Measurements from ENCODE around the gene MORN5.

The MORN5 gene

DNA sequence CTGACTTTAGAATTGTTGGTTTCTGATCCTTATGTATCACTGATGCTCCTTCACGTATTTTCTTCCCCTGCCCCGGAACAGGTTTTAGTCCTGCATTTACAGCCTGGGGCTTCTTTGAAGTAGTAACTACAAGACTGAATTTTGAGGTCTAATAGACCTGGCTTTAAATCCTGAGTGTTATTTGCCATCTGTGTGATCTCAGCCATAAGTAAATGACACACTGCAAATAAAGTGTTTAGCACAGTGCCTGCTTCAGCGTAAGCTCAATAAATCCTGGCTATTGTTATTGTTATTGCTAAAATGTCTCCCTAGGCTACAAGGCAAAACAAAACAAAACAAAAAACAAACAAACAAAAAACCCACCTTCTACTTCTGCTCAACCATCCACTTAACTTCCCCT is 84.6 kb downstream of the MORN5 start:
- no peak for DNase-seq

DNA sequence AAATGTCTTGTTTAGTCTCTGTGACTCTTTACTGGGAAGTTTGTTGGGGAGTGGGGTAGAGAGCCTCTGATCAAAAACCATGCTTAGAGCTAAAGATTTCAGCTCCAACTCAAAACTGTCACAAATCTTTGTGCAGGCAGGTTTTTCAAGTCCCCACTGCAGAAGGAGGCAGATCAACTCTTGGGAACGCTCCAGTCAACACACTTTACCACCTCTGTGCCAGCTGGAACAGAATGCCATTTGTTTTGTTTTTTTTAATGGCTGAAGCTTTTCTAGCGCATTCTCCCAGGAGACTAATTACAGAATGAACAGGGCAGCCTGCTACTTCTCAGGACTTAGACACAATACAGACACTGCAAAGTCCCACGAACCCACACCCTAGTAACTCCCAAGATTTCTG is 87.0 kb downstream of the MORN5 start:
- DNase-seq: no peak

DNA sequence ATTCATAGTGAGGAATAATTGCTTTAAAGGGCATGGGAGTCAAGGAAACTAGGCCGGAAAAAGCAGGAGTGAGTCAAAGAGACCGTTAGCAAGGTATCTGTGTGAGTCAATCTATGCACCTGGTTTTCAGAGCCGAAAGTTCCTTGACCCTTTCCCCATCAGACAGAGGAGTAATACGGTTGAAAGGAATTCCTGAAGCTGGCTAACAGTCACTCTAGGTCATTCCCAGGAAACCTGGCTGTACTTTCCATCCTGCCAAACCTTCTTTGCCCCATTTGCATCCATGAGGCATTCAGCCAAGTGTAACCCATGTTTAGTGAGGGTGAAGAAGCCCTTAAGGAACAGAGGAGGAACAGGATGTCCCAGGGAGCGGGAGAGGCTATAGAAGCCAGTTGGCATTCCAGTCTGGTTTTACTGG is 88.7 kb downstream of the MORN5 start:
- no peak for DNase-seq

Measured in CD4-positive, alpha-beta T cell treated with Interleukin-4 for 4 hours (primary cell).